Muscle layer of colon (tissue), 2 donors: ENCODE measurements around the gene PRCC.

Experiments
- H3K27ac ChIP-seq: one replicate; pipeline ENCODE4 v1.7.0; 2013; ENCODE audit warnings: low read depth, mild to moderate bottlenecking, low read length, moderate library complexity
- H3K27me3 ChIP-seq, 2 donors: one replicate each; pipeline ENCODE4 v1.7.0; 2013; ENCODE audit warnings: low read length in 2 of 2, mild to moderate bottlenecking in 2 of 2; ENCODE audit not compliant: insufficient read depth in 2 of 2, control insufficient read depth in 1 of 2
- H3K36me3 ChIP-seq: one replicate; pipeline ENCODE4 v1.7.0; 2013; ENCODE audit warnings: mild to moderate bottlenecking, low read length; ENCODE audit not compliant: insufficient read depth
- H3K4me1 ChIP-seq: one replicate; pipeline ENCODE4 v1.7.0; 2013; ENCODE audit warnings: mild to moderate bottlenecking, low read length; ENCODE audit not compliant: insufficient read depth
- H3K4me3 ChIP-seq, 2 donors: one replicate each; pipeline ENCODE4 v1.7.0; 2013; ENCODE audit warnings: low read length in 2 of 2, low read depth in 1 of 2, mild to moderate bottlenecking in 1 of 2, moderate library complexity in 1 of 2
- H3K9ac ChIP-seq: one replicate; pipeline ENCODE4 v1.7.0; 2013; ENCODE audit warnings: low read length
- H3K9me3 ChIP-seq: one replicate; pipeline ENCODE4 v1.7.0; 2013; ENCODE audit warnings: mild to moderate bottlenecking, low read length
- donor health status: abdominal sarcoma.
- donor health status: Adenocarcinoma of cecum.

PRCC gene

GRCh38 chr1:156738407-156738806 is 28.9 kb upstream of the PRCC start:
- Histone ChIP-seq H3K27me3 (no peaks in the 10 kb centered on the region), H3K4me1 (peaks cover 18% of the 10 kb centered on the region), H3K9me3 (no peaks in the 10 kb centered on the region), H3K27ac (no peak overlapping the region), H3K4me3 (no peak overlapping the region), H3K36me3 (peaks cover 55% of the 10 kb centered on the region), H3K9ac (no peak overlapping the region)

GRCh38 chr1:156738916-156739315 is 28.4 kb upstream of the PRCC start:
- Histone ChIP-seq H3K27ac (no peak overlapping the region), H3K27me3 (no peaks in the 10 kb centered on the region), H3K4me3 (no peak overlapping the region), H3K9ac (no peak overlapping the region), H3K36me3 (peaks cover 55% of the 10 kb centered on the region), H3K9me3 (no peaks in the 10 kb centered on the region), H3K4me1 (peaks cover 18% of the 10 kb centered on the region)

GRCh38 chr1:156740237-156740740 is 27.0 kb upstream of the PRCC start:
- peaks cover 64% of the 10 kb centered on the region for H3K36me3 ChIP-seq
- peak overlapping the region; percentile 75 for H3K9ac ChIP-seq
- peaks cover 19% of the 10 kb centered on the region for H3K4me1 ChIP-seq

GRCh38 chr1:156740741-156741480 is 26.4 kb upstream of the PRCC start, which contains the start of gene MRPL24:
Gene MRPL24 (minus strand): TSS chr1:156741088. CDS start chr1:156738704, 2,384 bp downstream.
- Histone ChIP-seq H3K27ac (peak within 1 kb of the TSS; percentile 86), H3K36me3 (peaks cover 60% of the 10 kb centered on the region), H3K9ac (peak within 1 kb of the TSS; percentile 75), H3K4me1 (peaks cover 26% of the 10 kb centered on the region), H3K27me3 (no peaks in the 10 kb centered on the region), H3K9me3 (no peaks in the 10 kb centered on the region), H3K4me3 (peak within 1 kb of the TSS; percentile 96 to 97)

More at GRCh38 chr1:156740237-156740740, 27.0 kb upstream of the PRCC start:
- no peaks in the 10 kb centered on the region for H3K27me3 ChIP-seq
- H3K27ac ChIP-seq: peak overlapping the region; percentile 86
- no peaks in the 10 kb centered on the region for H3K9me3 ChIP-seq
- H3K4me3 ChIP-seq: peak overlapping the region; percentile 96 to 97

GRCh38 chr1:156741481-156741983 is 25.8 kb upstream of the PRCC start:
- Histone ChIP-seq H3K27me3 (no peaks in the 10 kb centered on the region), H3K9ac (no peak overlapping the region), H3K27ac (peak overlapping the region; percentile 67), H3K4me1 (peaks cover 31% of the 10 kb centered on the region), H3K4me3 (peak overlapping the region in 1 of 2 donors; percentile 71), H3K36me3 (peaks cover 54% of the 10 kb centered on the region), H3K9me3 (no peaks in the 10 kb centered on the region)

GRCh38 chr1:156742017-156742416 is 25.3 kb upstream of the PRCC start:
- H3K9ac ChIP-seq: no peak overlapping the region
- peaks cover 31% of the 10 kb centered on the region for H3K4me1 ChIP-seq
- H3K27me3 ChIP-seq: no peaks in the 10 kb centered on the region
- H3K27ac ChIP-seq: peak overlapping the region; percentile 67
- H3K36me3 ChIP-seq: peaks cover 50% of the 10 kb centered on the region
- peak overlapping the region in 1 of 2 donors; percentile 71 for H3K4me3 ChIP-seq
- no peaks in the 10 kb centered on the region for H3K9me3 ChIP-seq

GRCh38 chr1:156742801-156743200 is 24.5 kb upstream of the PRCC start:
- H3K9me3 ChIP-seq: no peaks in the 10 kb centered on the region

GRCh38 chr1:156743367-156744302 is 23.7 kb upstream of the PRCC start:
- H3K36me3 ChIP-seq: peaks cover 34% of the 10 kb centered on the region
- no peak overlapping the region for H3K4me3 ChIP-seq
- peaks cover 43% of the 10 kb centered on the region for H3K4me1 ChIP-seq
- H3K27ac ChIP-seq: no peak overlapping the region
- H3K9me3 ChIP-seq: no peaks in the 10 kb centered on the region
- H3K9ac ChIP-seq: no peak overlapping the region
- no peaks in the 10 kb centered on the region for H3K27me3 ChIP-seq

More at GRCh38 chr1:156742801-156743200, 24.5 kb upstream of the PRCC start:
- Histone ChIP-seq H3K36me3 (peaks cover 42% of the 10 kb centered on the region), H3K27me3 (no peaks in the 10 kb centered on the region), H3K27ac (no peak overlapping the region), H3K9ac (no peak overlapping the region), H3K4me3 (no peak overlapping the region), H3K4me1 (peaks cover 35% of the 10 kb centered on the region)

- H3K9me3 ChIP-seq: no peaks in the 10 kb centered on the region
- H3K36me3 ChIP-seq: peaks cover 34% of the 10 kb centered on the region
- H3K27ac ChIP-seq: no peak overlapping the region
- H3K27me3 ChIP-seq: no peaks in the 10 kb centered on the region
- H3K9ac ChIP-seq: no peak overlapping the region
- peaks cover 50% of the 10 kb centered on the region for H3K4me1 ChIP-seq
- no peak overlapping the region for H3K4me3 ChIP-seq
Observed at GRCh38 chr1:156744344-156744743, 23.0 kb upstream of the PRCC start.

GRCh38 chr1:156744786-156745419 is 22.4 kb upstream of the PRCC start:
- Histone ChIP-seq H3K36me3 (peaks cover 34% of the 10 kb centered on the region), H3K27me3 (no peaks in the 10 kb centered on the region), H3K4me1 (peaks cover 52% of the 10 kb centered on the region), H3K9me3 (no peaks in the 10 kb centered on the region), H3K4me3 (no peak overlapping the region), H3K27ac (peak overlapping the region; percentile 16), H3K9ac (no peak overlapping the region)
